NCI-H82 (cell line): ENCODE measurements around the gene SNRPA.
"Not testable (repeated sequence)": the region's sequence is repeated elsewhere in the genome, so short reads cannot be mapped to it uniquely, and the experiment has no call there.

ENCODE experiments used
- DNase-seq: peaks from one replicate; lab custom pipeline; 2025; lab: John Stamatoyannopoulos, UW

The SNRPA gene

DNA sequence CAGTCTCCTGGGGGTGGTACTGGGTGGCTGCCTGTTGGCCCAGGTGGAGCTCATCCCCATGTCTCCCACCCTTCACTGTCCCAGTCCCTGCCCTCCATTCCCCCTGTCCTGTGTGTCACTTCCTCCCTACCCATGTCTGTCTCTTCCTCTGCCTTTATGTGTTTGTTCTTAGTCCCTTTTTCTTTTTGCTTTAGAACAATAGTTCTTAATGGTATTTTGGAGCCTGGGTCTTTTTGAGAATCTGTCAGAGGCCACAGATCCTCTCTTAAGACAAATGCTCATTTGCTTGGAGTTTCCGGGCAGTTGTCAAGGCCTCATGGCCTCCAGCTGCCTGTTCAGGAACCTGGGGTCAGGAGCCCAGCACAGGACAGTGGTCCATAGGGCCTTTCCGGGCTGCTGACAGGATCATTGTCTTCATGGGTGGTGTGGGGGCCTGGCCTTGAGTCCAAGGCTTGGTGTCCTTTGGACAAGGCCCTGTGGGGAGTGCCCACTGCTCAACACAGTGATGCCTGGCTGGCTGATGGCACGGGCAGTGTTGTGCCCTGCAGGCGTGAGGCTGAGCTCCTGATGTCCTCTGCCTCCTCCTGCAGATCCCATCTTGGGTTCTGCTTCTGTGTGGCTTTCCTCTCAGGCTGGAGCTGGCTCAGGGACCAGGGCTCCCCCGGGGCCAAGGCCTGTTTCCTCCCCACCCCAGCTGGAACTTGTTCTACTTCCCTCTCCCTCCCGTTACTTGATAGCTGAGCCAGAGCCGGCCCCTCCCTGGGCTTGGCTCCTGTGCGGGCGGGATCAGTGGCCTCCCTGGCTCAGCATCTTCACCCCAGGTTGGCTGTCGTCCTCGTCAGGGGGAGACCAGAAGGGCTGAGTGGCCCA is 51.5 kb downstream of the SNRPA start:
- no peak for DNase-seq

DNA sequence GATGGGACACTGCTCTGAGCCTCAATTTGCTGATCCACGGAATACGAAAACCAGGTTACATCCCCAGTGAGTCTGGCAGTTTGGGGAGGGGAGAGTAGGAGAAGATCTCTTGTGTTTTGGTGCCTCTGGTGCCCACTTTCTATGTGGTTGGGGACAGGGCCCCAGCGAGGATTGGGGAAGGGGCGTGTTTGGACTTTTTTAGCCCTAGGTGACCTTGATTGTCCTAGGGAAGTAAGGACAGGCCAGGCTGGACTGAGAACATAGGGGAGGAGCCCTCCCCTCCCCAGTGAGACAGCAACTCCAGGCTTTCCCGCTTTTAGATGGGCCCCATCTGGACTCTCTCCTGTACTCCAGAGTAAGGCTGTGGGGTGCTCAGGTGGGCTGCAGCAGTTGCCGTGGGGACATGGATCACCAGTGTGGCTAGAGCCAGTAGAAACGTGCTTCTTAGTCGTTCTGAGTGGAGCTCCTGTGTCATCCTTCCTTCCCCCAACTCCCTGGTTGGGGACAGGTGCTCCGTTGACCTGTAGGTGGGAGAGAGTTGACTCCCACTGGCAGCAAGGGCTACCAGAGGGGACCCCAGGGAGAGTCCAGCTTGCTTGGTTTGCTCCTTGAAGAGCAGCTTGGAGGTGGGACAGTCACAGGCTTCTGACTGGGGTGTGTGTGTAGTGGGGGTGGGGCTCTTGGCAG is 52.3 kb downstream of the SNRPA start:
- no peak for DNase-seq

DNA sequence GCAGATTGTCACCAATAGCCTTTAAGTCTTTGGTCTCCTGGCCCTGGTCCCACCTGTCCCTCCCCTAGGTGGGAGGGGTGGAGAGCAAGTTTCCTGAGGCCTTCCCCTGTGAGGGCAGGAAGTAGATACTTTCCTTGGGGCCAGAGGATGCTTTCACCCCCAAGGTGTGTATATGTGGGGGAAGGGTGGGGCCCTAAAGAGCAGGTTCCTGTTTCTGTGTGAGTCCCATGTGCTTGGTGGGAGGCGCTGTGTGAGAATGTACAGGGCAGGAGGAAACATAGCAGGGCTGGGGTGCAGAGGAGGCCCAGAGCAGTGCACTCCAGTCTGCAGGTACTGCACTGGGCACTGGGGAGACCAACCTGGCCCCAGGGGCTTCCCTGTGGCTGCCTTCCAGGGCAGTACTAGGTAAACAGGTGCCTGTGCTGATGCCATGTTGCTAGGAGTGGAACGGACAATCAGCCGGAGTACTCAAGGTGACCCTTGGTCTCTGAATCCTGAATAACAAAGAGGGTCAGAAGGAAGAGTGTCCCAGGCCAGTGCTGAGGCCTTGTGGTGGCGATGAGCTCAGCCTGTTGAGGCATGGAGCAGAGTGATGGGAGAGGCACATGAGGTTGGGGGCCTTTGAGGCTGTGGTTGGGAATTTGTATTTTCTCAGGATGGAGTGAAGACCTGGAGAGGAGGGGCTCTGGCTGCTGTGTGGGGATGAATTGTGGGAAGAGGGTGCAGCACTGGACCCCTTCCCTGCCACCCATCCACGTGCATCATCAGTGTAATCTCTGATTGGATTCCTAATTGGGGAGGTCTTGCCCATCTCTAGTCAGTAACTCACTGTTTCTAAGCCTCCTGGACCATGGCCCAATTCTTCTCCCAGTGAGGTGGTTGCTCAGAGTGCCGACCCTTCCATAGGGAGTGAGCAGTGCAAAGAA is 53.1 kb downstream of the SNRPA start:
- no peak for DNase-seq

DNA sequence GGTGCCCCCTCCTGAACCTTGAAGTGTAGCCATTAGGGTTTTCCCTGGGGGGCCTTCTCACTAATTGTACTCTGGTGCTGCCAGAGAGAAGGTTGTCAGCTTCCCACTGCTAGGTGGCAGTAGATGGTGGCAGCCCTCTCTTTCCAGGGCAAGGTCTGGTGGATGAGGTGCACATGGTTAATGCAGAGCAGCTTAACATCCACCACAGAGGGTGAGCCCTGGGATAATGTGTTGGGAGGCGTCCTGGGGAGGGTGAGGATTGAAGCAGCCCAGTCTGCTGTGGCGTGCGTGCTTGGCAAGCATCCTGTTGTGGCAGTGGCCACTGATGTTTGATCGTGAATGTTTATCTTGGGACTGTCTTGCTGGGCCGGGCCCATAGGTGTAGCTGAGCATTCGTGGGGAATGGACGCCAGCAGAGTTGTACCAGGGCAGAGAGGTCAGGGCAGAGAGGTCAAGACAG is 53.8 kb downstream of the SNRPA start:
- DNase-seq = peak; percentile 35

DNA sequence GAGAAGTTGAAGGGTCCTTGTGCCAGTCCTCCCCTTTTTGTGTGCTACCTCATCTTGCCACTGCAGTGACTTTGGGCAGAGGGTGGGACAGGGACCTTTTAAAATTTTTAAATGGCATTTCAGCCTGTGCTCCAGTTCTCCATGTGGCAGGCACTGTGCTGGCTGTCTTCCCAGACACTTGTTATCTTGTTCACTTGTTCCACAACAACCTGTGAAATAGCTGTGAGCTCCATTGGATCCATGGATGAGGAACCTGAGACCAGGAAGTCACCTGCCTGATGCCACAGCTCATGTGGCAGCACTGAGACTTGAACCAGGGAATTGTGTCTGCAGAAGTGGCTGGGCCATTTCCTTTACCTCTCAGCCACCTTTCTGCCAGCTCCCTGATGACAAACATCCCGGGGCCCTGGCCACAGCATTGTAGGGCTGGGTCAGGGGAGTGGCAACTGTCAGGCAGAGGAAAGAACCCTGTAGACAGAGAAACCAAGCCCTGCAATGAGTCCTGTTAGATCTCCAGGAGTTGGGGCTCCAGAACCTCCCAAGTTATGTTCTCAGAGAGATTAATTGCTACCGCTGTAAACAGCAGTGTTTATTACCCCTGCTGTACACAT is 54.4 kb downstream of the SNRPA start:
- DNase-seq = no peak

DNA sequence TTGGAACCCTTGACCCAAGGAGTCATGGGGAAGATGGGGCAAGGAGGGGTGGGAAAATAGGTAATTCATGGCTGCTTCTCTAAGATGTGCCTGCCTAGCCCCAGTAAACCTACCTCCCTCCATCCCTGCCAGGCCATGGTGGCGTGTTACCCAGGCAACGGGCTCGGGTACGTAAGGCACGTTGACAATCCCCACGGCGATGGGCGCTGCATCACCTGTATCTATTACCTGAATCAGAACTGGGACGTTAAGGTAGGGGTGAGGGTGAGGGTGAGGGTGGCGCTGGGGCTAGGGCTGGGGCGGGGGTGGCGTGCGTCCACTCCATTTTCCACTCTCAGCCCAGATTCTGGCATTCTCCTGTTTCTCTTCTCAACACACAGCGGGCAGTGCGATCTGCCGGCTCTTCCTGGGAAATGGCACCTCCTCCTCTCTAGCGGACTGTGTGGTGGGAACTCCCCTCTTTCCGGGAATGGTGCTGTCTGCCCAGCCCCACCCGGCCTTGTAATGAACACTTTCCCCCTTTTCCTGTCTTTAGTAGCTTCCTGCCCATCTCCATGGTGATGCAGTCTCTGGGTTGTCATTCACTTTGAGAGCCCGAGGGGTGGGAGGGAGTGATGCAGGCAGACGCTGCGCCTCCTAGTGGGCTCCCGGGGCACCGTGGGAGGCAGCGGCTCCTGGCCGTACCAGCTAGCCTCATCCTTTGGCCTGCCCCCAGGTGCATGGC is 55.6 kb downstream of the SNRPA start:
- DNase-seq = peak; percentile 71

DNA sequence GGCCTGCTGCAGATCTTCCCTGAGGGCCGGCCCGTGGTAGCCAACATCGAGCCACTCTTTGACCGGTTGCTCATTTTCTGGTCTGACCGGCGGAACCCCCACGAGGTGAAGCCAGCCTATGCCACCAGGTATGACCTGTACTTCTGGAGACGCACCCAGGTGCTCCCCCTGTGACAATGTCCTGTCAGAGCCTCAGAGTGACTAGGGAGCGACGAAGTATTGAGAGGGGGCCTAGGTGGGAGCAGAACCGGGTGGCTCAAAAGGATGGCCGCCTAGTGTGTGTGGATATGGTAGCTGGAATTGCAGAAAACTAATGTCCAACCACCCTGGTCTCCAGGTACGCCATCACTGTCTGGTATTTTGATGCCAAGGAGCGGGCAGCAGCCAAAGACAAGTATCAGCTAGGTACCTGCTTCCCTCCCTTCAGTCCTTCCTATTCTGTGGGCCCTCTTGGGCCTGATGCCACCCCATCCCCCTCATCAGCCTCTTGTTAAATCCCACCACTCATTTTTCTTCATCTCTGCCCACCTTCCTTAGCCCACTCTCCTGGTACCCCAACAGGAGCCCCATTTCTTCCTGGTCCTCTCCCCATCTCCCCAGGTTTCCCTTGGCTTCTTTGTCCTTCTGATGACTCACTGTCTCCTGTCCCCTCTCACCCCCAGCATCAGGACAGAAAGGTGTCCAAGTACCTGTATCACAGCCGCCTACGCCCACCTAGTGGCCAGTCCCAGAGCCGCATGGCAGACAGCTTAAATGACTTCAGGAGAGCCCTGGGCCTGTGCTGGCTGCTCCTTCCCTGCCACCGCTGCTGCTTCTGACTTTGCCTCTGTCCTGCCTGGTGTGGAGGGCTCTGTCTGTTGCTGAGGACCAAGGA is 56.4 kb downstream of the SNRPA start:
- DNase-seq = peak; percentile 24

DNA sequence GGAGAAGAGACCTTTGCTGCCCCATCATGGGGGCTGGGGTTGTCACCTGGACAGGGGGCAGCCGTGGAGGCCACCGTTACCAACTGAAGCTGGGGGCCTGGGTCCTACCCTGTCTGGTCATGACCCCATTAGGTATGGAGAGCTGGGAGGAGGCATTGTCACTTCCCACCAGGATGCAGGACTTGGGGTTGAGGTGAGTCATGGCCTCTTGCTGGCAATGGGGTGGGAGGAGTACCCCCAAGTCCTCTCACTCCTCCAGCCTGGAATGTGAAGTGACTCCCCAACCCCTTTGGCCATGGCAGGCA is 57.0 kb downstream of the SNRPA start:
- no peak for DNase-seq

DNA sequence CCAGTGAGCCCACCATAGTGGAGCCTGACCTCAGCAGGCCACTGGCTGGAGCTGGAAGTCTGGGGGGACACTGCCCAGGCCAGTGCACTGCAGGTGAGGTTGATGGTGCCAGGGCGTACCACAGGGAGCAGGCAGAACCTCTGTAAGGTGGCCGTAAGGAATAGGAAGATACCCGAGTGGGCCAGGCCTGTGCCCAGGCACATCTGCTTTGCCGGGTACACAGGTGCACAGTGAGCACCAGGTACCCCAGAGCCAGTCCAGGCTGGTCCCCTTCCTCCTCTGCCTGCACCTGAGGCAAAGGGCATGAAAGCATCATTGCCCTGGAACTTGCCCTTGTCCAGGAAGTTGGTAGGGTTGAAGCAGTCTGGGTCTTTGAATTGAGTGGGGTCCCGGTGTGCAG is 57.5 kb downstream of the SNRPA start:
- no peak for DNase-seq

DNA sequence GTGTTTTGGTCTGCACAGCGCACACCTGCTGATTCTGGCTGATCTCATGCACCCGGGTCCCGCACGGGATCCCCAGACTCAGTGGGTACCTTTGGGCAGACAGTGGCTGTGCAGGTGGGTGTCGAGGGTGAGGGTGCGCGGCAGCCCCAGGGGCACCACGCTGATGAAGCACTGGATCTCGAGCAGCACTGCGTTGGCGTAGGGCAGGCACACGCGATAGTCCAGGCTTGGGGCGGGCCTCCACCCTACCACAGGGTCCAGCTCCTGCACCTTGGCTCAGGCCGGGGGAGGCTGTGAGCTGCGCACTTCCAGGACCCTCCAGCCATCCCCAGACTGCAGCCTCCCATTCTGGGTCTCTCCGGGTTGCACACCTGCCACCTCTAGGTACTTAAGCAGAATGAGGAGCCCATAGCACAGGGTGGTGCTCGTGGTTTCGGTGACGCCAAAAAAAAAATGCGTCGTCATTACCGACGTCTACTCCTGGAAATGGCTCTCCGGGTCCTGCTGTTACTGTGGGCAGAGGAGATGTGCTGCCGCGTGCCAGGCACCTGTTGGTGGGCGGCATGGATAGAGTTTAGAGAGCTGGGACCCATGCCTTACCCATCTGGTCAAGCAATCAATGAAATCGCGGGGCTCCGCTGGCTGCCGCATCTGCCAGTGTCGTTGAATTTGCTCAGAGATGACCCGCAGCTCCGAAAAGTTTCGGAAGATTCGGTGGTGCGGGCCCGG is 58.5 kb downstream of the SNRPA start:
- DNase-seq = no peak

DNA sequence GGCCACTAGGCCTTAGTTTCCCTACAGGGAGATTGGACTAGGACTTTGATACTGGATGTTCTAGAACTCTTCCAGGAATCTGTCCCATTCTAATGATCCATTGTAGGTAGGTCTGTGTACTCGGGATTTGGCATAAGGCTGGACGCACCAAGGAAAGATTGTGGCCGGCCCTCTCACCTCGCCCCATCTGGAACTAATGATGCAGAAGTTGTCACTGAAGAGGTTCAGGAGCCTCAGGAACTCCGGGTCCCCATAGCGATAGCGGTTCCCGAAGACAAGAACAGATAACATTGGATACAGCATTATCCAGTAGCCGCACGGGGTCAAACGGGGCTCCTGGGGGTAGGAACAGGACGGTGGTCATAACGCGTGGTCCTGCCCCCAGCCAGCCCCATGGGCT is 59.2 kb downstream of the SNRPA start:
- no peak for DNase-seq

DNA sequence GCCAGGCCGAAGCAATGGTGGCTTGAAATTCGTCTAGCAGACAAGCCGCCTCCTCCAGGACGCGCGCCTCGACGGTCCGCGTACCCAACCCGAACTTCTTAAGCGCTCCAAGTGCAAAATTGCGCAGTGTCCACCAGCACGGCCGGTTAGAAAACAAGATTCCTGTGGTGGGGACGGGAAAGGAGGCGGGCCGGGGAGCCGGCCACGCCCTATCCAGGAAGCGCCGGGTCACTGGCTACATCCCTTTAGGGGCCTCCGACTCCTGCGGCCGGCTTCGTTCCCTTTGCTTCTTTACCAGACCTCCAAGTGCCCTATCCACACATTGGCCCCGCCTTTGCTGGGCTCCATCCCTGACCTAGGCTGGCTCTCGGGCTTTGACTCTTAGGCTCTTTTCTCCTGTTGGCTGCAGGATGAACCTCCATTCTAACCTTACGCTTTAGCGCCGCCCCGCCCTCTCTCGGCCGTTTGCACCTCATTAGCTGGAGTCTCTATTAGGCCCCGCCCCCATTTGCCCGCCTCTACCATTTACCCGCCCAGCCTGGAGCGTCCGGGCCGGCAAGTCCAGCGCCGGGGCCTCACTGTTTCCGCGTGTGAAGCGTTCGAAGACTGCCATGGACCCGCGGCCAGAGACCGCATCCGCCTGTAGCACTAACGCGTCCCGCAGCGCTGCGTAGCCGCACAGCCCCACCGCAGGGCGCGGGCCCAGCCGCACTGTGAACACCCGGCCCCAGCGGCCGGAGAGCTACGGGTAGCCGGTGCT is 59.8 kb downstream of the SNRPA start:
- DNase-seq = peak; percentile 87

DNA sequence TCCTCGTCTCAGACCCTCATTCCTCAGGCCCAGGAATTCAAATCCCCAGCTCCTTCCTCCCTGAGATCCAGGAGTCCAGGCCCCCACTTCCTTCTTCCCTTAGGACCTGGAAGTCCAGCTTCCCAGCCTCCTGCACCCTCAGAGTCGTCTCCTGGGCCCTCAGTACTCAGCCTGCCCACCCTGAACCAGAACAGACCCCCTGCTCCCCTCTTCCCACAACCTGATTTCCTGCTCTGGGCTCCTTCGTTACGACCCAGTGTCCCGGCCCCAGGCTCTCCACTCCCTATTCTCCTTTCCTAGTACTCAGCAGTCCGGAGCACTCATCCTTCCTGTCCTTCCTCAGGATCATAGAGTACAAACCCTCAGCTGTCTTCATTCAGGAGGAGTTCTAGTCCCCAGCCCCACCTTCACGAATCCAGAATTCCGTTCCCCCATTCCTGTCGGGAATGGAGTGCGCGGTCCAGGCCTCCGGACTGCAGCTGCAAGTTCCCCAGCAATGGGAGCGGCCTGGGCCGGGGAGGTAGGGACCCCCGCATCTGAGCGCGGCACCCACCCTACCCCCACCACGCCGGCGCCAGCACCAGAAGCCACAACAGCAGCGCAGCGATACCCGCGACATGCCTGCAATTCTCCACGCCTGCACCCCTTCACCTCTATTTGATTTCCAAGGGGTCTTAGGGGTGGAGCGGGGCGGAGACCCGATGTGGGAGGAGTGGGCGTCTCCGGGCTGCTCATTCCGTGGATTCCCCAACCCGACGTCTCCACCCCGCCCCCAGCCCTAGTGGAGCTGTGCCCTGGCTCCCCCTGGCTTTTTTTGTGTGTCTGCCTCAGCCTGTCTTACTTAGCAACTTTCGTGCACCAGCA is 60.7 kb downstream of the SNRPA start:
- DNase-seq = no peak

DNA sequence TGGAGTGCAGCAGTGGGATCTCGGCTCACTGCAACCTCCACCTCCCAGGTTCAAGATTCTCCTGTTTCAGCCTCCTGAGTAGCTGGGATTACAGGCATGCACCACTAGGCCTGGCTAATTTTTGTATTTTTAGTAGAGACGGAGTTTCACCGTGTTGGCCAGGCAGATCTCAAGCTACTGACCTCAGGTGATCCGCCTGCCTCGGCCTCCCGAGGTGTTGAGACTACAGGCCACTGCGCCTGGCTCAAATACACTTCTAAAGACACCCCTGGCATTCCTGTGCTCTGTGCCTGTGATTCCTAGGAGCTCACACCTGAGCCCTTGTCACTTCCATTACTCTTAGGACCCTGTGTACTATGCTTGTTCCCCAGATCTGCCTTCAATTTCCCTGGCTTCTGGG is 61.6 kb downstream of the SNRPA start:
- DNase-seq = not testable (repeated sequence)

DNA sequence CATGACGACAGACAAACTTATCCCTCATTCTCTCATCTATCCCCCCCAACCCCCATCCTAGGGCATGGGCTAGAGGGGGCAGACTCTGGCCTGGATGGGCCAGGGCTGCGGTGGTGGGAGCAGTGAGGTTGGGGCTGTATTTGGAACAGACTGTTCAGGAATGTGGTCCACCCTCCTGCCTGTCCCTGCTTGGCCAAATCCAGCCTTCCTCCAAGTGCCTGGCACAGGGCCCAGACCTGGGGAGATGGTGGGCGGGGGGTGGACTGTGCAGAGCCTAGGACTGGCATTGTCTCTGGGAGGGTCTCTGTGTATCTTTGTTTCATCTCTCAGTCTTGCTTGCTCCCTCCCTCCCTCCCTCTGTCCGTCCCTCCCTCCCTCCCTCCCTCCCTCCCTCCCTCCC is 62.2 kb downstream of the SNRPA start:
- no peak for DNase-seq
